Stimulated activated CD4-positive, alpha-beta T cell treated with anti-CD3 and anti-CD28 coated beads, Interleukin-12 subunit alpha, Interleukin-12 subunit beta, amount 100 ng/mL, for 24 hours (primary cell): ENCODE results near the gene TCEANC2.
"Not testable (repeated sequence)": the region's sequence is repeated elsewhere in the genome, so short reads cannot be mapped to it uniquely, and the experiment has no call there.

Experiments
- DNase-seq, 2 experiments: peaks; one replicate each; pipeline ENCODE4 v3.0.0-alpha.2; 2020; ENCODE audit warnings: low read depth in 2 of 2

TCEANC2 gene

DNA sequence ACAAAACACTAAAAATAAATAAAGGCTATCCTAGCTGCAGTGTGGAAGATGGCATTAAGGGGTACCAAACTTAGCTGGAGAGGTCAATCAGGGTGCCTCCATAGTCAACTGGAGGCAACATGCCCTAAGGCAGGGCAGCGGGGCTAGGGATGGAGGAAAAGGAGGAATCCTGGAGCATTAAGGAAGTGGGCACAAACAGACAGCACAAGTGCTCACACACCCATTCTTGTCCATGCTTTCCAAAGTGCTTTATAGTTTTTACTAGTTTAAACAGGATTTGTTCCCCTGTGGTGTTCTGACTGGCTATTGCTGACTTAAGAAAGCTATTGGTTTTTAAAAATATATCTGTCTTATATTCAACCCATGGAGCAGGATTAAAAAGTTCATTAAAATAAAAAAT, 33.3 kb downstream of the TCEANC2 start:
- no peak for DNase-seq

DNA sequence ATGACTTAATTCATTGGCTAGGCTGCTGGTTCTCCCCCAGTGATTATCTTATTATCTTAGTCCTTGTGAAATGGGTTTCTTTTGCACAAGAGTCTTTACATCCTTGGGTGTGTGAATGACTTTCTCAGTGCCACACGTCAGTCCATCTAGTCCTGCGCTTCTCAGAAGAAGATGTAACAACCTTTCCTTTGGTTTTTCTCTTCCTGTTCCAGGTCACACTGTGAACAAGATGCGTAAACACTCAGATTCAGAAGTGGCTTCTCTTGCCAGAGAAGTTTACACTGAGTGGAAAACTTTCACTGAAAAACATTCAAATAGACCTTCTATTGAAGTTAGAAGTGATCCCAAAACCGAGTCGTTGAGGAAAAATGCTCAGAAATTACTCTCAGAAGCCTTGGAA, 35.0 kb downstream of the TCEANC2 start:
- no peak for DNase-seq

DNA sequence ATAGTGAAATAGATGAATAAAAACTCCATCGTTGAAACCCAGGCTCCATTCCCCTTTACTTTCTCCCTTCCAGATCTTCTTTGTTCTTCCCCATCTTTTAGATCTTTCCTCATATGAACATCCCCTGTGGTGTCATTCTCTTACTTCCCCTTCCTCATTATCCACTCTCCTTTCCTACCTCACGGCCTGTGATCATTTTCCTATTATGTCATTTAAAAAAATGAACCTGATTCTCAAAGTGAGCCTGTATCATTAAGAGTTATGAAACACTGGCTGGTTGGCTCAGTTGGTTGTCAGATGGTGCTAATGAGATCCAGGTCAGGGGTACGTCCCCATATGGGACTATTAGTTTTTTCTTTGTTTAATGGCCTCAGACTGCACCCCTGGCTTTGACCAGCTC, 38.3 kb downstream of the TCEANC2 start:
- DNase-seq, result no peak

DNA sequence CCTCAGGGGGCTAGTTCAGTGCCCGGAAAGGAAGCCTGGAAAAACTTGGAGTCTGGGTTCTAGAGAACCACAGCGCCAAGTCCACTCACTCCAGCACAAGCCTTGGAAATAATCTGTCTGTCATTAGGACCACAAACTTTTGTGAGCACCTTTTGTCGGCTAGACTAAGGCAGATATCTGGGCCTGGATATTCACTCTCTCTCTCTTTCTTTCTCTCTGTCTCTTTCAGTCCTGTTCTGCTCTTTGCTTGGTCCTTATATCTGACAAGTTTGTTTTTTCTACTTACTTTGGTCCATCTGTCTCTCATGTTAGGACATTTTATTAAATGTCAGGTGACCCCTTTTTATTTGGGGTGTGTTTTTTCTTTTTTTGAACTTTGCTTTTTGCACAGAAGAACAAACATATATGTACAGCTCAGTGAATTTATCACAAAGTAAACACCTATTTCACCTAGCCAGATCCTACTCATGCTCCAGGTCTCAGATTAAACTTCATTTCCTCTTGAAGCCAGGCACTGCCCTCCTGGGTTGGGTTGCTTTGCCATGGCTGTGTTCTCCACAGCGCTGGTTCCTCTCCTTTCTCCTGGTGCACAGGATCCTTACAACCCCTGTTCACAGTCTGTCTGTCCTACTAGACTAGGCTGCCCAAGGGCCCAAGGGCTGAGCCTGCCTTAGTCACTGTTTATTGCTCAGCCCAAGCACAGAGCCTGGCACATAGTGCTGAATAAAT, 40.8 kb downstream of the TCEANC2 start:
- DNase-seq, result no peak

DNA sequence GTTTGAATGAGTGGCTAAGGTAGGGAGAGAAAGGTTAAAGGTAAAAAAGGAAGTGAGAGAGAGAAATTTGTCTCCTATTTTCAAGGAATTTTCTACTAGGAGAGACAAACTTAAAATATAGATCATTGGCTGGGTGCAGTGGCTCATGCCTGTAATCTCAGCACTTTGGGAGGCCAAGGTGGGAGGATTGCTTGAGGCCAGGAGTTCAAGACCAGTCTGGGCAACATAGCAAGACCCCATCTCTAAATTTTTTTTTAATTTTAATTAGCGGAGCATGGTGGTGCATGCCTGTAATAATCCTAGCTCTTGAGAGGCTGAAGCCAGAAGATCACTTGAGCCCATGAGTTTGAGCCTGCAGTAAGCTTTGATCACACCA, 41.3 kb downstream of the TCEANC2 start:
- not testable (repeated sequence) for DNase-seq

DNA sequence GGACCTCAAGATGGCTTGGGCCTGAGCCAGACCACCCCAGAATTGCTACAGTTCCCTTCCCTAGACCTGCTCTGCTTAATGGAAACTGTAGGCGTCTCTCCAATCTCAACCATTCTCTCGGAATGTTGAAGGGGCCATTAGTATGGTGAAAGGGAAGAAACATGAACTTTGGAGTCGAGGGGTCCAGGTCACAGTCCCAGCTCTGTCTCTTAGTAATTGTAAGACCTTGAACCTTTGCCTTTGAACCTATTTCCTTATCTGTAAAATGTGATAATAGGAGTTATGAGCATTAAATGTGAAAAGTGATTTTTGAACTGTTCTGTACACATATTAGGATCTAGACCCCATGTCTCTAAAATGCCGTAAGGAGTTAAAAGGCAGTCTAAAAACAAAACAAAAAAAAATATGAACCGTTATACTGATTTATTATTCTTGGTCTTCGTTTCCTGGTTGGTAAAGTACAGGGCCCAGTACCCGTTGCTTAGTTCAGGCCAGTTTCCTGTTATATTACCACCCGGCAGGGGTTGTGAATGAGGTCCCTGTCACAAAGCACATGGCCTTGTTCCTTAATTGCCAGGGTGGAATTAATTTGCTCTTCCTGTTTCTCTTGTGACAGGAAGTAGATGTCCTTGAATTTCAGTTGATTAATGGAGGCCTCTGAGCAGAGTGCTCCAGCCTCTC, 42.3 kb downstream of the TCEANC2 start:
- no peak for DNase-seq

DNA sequence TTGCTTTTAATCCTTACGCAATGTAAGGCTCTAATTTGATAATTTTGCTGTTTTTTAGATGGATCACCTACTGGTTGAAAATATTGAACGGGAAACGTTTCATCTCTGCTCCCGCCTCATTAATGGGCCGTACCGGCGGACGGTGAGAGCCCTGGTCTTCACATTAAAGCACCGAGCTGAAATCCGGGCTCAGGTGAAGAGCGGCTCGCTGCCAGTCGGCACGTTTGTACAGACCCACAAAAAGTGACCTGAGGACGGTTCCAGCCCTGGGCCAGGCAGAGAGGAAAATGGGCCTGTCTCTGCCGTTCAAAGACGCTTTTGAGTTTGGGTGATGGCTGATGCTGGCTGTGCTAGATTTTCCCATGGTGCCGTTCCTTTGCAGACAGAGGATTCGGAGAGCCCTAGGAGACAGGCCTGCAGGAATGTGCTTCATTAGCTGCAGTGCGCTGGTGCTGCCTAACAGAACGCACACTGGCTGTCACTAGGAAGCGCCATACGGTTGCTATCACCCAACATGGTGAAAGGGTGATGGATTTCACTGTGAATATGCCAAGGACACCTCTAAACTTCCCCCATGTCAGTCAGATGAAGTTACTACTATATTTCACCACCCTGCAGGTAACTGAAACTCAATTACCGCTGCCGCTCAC, 42.9 kb downstream of the TCEANC2 start:
- DNase-seq, result no peak

DNA sequence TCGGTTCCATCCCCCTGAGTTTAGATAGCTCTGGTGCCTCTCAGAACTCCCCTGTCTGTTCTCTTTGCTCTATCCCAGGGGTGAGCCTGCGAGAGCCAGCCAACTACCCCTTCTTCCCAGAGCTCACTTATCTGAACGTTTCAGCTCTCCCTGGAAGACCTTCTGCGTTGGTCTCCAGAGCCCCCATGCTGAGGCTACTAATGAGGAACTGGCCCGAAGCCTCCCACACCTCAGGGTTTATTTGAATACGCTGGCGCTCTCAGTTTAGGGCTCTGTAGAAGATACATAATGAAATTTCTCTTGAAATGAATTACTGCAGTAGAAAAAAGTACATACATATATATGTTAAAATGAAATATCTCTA, 43.5 kb downstream of the TCEANC2 start:
- no peak for DNase-seq

DNA sequence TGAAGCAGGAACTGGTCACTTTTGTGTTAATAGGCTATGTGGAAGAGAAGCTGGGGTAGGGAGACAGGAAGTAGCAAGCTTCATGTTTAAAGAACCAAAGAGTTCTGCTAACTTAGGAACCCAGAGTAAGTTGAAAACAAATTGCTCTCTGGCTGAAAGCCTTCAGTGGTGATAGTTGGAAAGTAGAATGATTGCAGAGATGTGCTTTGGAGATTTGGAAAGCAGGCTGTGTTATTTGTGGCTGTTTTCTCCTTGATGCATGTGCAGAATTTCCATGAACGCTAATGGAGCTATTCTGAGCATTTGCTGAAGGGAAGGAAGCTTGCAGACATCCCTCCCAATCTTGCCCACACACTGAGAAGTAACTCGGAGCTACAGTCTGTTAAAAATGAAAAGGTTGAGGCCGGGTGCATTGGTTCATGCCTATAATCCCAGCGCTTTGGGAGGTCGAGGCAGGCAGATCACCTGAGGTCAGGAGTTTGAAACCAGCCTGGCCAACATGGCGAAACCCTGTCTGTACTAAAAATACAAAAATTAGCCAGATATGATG, 45.7 kb downstream of the TCEANC2 start:
- no peak for DNase-seq

DNA sequence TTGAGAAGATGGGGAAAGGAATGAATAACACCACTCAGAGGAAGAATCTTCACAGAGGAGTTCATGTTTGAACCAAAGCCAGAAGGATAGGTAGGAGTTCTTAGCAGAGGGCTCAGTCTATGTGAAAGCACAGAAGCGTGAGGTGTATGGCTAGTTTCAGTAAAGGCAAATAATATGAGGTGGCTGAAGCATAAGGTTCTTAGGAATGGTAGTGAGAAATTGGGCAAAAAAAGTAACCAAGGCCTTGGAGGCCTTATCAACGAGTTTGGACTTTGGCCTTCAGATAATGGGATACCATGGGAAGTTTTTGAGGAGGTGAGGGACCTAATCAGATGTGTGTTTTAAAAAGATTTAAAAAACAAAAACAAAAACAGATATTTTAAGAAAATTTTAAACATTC, 47.1 kb downstream of the TCEANC2 start:
- DNase-seq, result no peak

DNA sequence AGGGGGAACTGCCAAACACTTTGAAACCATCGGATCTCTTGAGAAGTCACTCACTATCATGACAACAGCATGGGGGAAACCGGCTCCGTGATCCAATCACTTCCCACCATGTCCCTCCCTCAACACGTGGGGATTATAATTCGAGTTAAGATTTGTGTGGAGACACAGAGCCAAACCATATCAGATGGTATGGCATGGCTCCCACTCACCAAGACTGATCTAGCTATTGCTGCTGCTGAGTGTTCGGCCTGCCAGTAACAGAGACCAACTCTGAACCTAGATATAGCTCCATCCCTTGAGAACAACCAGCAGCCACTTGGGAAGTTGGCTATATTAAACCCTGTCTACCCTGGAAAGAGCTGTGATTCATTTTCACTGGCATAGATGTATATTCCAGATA, 50.0 kb downstream of the TCEANC2 start:
- no peak for DNase-seq

DNA sequence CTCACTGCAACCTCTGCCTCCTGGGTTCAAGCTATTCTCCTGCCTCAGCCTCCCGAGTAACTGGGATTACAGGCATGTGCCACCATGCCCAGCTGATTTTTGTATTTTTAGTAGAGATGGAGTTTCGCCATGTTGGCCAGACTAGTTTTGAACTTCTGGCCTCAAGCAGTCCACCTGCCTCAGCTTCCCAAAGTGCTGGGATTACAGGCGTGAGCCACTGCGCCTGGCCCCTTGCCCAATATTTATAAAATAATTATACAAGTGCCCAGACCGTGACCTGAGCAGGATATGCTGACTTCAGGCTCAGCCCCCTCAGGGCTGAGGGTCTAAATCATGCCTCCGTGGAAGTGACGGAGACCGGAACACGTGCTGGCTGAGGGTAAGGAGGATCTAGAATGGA, 51.2 kb downstream of the TCEANC2 start:
- not testable (repeated sequence) for DNase-seq

DNA sequence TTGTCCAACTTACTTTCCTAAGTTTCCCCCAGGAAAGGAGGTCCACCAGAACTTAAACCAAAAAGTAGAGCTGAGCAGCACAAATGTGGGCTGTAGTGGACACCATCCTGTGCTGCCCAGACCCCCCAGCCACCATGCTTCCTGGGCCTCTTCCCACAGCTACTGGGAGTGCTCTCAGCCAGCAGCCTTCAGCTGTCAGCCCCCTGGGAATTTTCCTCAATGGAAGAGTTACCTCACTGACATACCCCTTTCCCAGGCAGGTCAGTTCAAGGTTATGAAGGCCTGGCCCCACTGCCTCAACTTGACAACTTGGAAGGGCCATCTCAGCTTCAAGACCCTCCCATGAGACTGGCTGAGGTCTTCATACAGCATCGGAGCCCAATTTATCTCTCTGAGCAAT, 51.7 kb downstream of the TCEANC2 start:
- no peak for DNase-seq

DNA sequence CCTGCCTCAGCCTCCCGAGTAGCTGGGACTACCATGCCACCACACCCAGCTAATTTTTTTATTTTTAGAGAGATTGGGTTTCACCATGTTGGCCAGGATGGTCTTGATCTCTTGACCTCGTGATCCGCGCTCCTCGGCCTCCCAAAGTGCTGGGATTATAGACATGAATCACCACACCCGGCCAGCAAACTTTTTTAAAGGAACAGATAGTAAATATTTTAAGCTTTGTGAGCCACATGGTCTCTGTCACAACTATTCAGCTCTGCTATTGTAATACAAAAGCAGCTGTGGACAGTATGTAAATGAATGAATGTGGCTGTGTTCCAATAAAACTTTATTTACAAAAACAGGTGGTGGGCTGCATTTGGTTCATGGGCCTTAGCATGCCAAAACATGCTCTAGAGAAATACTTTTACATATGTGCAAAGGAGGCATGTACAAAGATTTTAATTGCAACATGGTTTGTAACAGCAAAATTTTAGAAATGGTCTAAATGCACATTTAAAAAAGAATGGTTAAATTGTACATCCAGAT, 52.4 kb downstream of the TCEANC2 start:
- DNase-seq, result no peak

DNA sequence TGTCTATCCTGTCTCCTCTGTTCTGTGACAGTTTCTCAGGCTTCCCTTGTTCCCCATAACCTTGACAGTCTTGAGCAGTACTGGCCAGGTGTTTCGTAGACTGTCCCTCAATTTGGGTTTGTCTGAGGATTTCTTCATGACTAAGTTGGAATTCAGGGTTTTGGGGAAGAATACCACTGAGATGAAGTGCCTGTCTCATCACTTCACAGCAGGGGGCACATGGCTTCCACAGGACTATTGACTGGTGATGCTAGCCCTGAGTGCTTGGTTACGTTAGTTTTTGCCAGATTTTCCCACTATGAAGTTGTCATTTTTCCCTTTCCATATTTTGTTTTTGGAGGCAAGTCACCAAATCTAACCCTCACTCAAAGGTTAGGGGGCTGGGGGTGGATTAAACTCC, 53.7 kb downstream of the TCEANC2 start:
- DNase-seq, result no peak

DNA sequence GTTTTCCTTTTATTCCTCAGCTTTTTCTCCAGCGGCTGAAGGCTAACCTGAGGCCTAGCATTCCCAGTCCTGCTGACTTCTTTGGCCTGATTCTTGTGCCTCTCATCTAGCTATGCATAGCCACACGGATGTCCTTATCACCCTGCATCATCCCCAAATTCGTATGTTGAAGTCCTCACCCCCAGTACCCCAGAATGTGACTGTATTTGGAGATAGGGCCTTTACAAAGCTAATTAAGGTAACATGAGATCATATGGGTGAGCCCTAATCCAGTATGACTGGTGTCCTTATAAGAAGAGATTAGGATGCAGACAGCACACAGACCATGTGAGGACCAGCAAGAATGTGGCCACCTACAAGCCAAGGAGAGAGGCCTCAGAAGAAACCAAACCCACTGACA, 54.7 kb downstream of the TCEANC2 start:
- no peak for DNase-seq

DNA sequence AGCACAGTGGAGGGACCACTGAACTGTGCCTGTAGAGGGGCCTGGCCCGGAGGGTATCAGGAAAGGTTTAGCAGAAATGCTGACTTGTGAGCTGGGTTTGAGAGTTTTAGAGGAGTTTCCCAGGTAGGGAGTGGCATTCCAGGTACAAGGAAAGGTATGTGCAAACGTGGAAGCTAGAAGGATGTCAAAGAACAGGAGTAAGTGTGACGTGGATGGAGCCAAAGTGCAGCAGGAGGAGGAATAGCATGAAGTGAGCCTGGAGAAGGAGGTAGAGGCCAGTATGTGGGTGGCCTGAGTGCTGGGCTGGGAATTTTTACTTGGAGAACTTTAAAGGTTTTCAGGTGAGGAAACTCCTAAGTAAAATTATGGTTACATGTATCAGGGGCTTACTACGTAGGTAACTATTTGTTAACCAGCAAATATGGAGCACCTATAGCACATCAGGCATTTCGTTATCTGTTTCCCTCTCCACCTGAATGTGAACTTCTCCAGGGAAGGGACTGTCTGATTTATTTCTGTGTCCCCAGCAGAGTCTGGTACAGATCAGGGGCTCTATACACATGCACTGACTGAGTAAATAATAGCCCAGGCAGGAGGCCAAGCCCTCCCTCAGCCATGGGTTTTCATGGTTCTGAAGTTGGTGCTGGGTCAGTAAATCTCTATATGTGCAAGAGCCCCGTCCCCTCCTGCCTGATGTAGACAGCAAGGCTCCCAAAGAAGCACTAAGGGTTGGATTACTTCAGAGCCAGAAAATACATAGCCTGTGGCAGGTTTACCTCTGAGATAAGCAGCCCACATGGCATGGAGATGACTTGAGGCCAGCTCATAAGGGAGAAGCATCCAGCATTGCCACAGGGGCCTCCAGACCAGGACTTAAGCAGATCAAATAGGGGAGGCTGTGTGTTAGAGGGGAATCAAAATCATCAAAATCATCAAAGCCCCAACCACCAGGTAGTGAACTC, 56.0 kb downstream of the TCEANC2 start:
- no peak for DNase-seq

DNA sequence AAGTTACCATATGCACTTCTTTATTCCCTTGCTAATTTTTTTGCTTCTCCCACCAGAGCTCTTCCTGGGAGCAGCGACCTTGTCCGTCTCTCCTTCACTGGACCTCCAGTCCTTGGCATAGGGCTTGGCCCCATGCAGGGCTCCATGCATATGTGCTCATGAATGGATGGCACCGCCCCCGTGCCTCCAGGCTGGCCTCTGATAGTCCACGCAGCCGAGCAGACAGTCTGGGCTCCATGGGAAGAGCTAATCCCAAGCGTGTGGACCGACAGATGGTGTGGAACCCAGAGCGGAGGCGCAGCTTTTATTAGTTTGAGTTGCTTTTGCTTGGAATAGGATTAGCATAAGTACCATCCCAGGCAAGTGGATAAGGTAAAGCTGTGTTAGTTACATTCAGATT, 57.6 kb downstream of the TCEANC2 start:
- no peak for DNase-seq

DNA sequence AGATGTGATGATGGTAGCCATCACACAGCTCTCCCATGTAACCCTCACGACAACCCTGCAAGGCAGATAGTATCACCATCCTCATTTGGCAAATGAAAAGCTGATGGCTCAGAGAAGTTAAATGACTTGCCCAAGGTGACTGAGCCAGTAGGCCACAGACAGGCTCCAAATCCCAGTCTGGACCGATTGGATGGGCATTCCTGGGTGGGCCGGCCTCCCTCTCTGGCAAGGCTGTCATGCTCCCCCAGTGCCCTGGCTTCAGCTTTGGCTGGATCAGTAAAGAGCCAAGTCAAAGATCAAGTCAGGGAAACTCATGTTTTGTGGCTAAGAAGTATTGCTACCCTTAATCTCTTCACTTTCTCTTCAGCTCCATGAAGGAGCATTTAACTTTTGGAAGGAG, 58.2 kb downstream of the TCEANC2 start:
- DNase-seq, result no peak

DNA sequence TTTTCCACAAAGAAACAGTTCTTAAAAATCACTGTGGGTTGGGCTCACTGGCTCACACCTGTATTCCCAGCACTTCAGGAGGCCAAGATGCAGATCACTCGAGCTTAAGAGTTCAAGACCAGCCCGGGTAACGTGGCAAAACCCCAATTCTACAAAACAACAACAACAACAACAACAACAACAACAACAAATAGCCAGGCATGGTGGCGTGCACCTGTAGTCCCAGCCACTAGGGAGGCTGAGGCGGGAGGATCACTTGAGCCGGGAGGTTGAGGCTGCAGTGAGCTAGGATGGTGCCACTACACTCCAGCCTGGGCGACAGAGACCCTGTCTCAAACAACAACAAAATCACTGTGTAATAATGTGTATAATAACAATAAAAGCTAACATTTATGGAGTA, 58.6 kb downstream of the TCEANC2 start:
- no peak for DNase-seq

DNA sequence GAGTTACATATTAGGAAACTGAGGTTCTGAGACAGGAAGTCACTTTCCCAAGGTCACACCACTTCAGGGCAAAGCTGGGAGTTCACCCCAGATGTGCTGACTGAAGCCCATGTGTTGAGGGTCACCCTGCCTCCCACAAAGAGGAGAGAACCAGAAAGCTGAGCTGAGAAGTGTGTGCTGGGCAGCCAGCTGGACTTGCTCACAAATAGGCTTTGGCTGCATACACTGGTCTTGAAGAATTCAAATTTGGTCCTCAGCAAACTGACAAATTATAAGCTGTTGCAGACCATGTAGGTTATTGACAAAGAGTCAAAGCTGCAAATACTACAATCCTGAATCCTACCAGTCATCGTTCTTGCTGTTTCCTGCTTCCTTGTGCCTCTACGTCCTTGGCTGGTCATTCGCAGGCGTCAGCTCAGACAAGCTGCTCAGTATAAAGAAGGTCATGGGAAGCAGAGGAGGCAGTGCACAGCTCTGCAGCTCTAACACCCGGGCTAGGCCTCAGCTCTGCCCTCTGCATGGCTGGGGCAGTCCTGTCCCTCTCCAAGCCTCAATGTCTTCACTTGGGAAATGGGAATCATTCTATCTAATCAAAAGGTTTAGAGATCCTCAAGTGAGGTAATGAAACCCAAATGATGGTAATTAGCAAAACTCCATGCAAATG, 59.4 kb downstream of the TCEANC2 start:
- no peak for DNase-seq
